HG03457 (cell line): ENCODE measurements around the gene MPND.
"Not testable (repeated sequence)": the region's sequence is repeated elsewhere in the genome, so short reads cannot be mapped to it uniquely, and the experiment has no call there.

Experiments used
- ATAC-seq: cut with Tn5 transposase; IDR thresholded peaks from one replicate; pipeline ENCODE4 v1.9.1; 2021; ENCODE audit warnings: moderate number of reproducible peaks; ENCODE audit not compliant: unreplicated experiment

The MPND gene

GRCh38 chr19:4345342-4346019 lies 2.1 kb downstream of the MPND start:
- ATAC-seq = no peak

- no peak for ATAC-seq
These were observed 2.6 kb downstream of the MPND start for GRCh38 chr19:4346020-4346383.

GRCh38 chr19:4347521-4347920 lies 4.2 kb downstream of the MPND start:
- no peak for ATAC-seq

GRCh38 chr19:4349225-4349624 lies 5.9 kb downstream of the MPND start:
- not testable (repeated sequence) for ATAC-seq

- ATAC-seq = no peak
These were observed 6.7 kb downstream of the MPND start for GRCh38 chr19:4350111-4350510.

- no peak for ATAC-seq
These were observed 7.4 kb downstream of the MPND start for GRCh38 chr19:4350726-4351125.

GRCh38 chr19:4352701-4353121 lies 9.3 kb downstream of the MPND start:
- ATAC-seq = no peak

GRCh38 chr19:4354282-4354681 lies 10.9 kb downstream of the MPND start:
- ATAC-seq = no peak

- ATAC-seq = no peak
These were observed 11.5 kb downstream of the MPND start for GRCh38 chr19:4354897-4355296.

GRCh38 chr19:4357095-4357797 lies 13.9 kb downstream of the MPND start:
- no peak for ATAC-seq

GRCh38 chr19:4357921-4358326 lies 14.6 kb downstream of the MPND start:
- ATAC-seq = no peak

- ATAC-seq = no peak
These were observed 15.6 kb downstream of the MPND start for GRCh38 chr19:4358709-4359626.

- no peak for ATAC-seq
These were observed 16.3 kb downstream of the MPND start for GRCh38 chr19:4359627-4360000.

- no peak for ATAC-seq
These were observed 16.8 kb downstream of the MPND start for GRCh38 chr19:4360081-4360569.

GRCh38 chr19:4360641-4361151 lies 17.3 kb downstream of the MPND start:
- no peak for ATAC-seq

- ATAC-seq = no peak
These were observed 18.0 kb downstream of the MPND start for GRCh38 chr19:4361152-4362046.

- ATAC-seq = no peak
These were observed 18.9 kb downstream of the MPND start for GRCh38 chr19:4362101-4362828.

- ATAC-seq = no peak
These were observed 19.6 kb downstream of the MPND start for GRCh38 chr19:4362831-4363545.
